ENCODE measurements around the gene ADK.
"Not testable (repeated sequence)": the region's sequence is repeated elsewhere in the genome, so short reads cannot be mapped to it uniquely, and the experiment has no call there.

- TF ChIP-seq POLR2A, CTCF (IDR thresholded peaks at IDR 0.05): not testable (repeated sequence)
These were observed 345.3 kb downstream of the ADK start for GRCh38 chr10:74496276-74496675.

All from thyroid gland (tissue), 4 donors.